ENCODE measurements around the gene RCBTB1.

RCBTB1 gene

GRCh38 chr13:49533011-49533410, 52.3 kb downstream of the RCBTB1 start:
- Histone ChIP-seq H3K9me3 (ENCODE audit: control insufficient read depth, insufficient read depth, low read depth, low read length) (no peaks in the 10 kb centered on the region), H3K4me1 (ENCODE audit: control insufficient read depth, insufficient read depth, low read length) (no peaks in the 10 kb centered on the region), H3K4me3 (ENCODE audit: low read depth, low read length) (no peak overlapping the region), H3K27ac (ENCODE audit: extremely low read depth, low read depth, low read length) (no peak overlapping the region), H3K36me3 (ENCODE audit: control insufficient read depth in 2 of 2, insufficient read depth in 1 of 2, low read length in 2 of 2) (peaks cover 0 to 23% of the 10 kb centered on the region in 2 experiments; a peak in 2 of 3 replicates)
- TF ChIP-seq ZBTB21 (tag by site-specific recombination; IDR thresholded peaks at IDR 0.05): no peak
- no peak for TF ChIP-seq ZBTB17 (tag by site-specific recombination; IDR thresholded peaks at IDR 0.05)
- no peak for TF ChIP-seq ZNF10 (tag by site-specific recombination; IDR thresholded peaks at IDR 0.05)
- TF ChIP-seq ZFP41 (tag by site-specific recombination; IDR thresholded peaks at IDR 0.05; ENCODE audit: borderline replicate concordance): no peak
- POLR2A ChIA-PET: no interaction called here
- CTCF ChIA-PET: no interaction called here

- no peaks in the 10 kb centered on the region for H3K4me1 ChIP-seq (ENCODE audit: control insufficient read depth, insufficient read depth, low read length)
- H3K9me3 ChIP-seq (ENCODE audit: control insufficient read depth, insufficient read depth, low read depth, low read length): no peaks in the 10 kb centered on the region
- ChIA-PET CTCF (interaction anchor here (0.6 kb wide), 1 partner anchor 1270 kb away, joined by 3 read pairs; no protein-coding TSS in a partner anchor), POLR2A (no interaction called here)
- no peak overlapping the region for H3K27ac ChIP-seq (ENCODE audit: extremely low read depth, low read depth, low read length)
- TF ChIP-seq ZNF571 (tag by site-specific recombination; IDR thresholded peaks at IDR 0.05): no peak
- no peak for TF ChIP-seq ZNF366 (tag by site-specific recombination; conservative IDR thresholded peaks at IDR 0.05)
- TF ChIP-seq ZNF792 (tag by site-specific recombination; IDR thresholded peaks at IDR 0.05): no peak
- TF ChIP-seq ZNF837 (tag by site-specific recombination; IDR thresholded peaks at IDR 0.05): no peak
- no peak for TF ChIP-seq ZNF654 (tag by site-specific recombination; IDR thresholded peaks at IDR 0.05; ENCODE audit: low read depth)
- no peak for TF ChIP-seq ZNF19 (tag by site-specific recombination; IDR thresholded peaks at IDR 0.05; ENCODE audit: low read depth)
- no peak for TF ChIP-seq ZNF175 (tag by site-specific recombination; IDR thresholded peaks at IDR 0.05)
- no peak for TF ChIP-seq GLI2 (tag by site-specific recombination; IDR thresholded peaks at IDR 0.05; ENCODE audit: borderline replicate concordance, low read depth)
- TF ChIP-seq ZNF521 (tag by site-specific recombination; IDR thresholded peaks at IDR 0.05): no peak
- no peak for TF ChIP-seq ZNF26 (tag by site-specific recombination; IDR thresholded peaks at IDR 0.05)
- no peak for TF ChIP-seq ZNF548 (tag by site-specific recombination; IDR thresholded peaks at IDR 0.05)
- no peak for TF ChIP-seq GLIS1 (tag by site-specific recombination; IDR thresholded peaks at IDR 0.05)
- no peak for TF ChIP-seq MEIS1 (CRISPR knock-in tag; IDR thresholded peaks at IDR 0.05; ENCODE audit: borderline replicate concordance)
- TF ChIP-seq ZNF16 (tag by site-specific recombination; IDR thresholded peaks at IDR 0.05; ENCODE audit: low read depth): no peak
- TF ChIP-seq ZNF2 (tag by site-specific recombination; IDR thresholded peaks at IDR 0.05): no peak
- no peak for TF ChIP-seq ZNF626 (tag by site-specific recombination; IDR thresholded peaks at IDR 0.05)
- no peak overlapping the region for H3K4me3 ChIP-seq (ENCODE audit: low read depth, low read length)
- H3K36me3 ChIP-seq (ENCODE audit: control insufficient read depth in 2 of 2, insufficient read depth in 1 of 2, low read length in 2 of 2): peaks cover 0 to 20% of the 10 kb centered on the region in 2 experiments; a peak in 1 of 3 replicates
Observed at GRCh38 chr13:49532593-49532992, 52.8 kb downstream of the RCBTB1 start.

- CTCF ChIA-PET: interaction anchor here (0.8 kb wide), 1 partner anchor 37 kb away, joined by 4 read pairs; no protein-coding TSS in a partner anchor
- no peak overlapping the region for H3K4me3 ChIP-seq (ENCODE audit: low read depth, low read length)
- no peaks in the 10 kb centered on the region for H3K4me1 ChIP-seq (ENCODE audit: control insufficient read depth, insufficient read depth, low read length)
- no peaks in the 10 kb centered on the region for H3K9me3 ChIP-seq (ENCODE audit: control insufficient read depth, insufficient read depth, low read depth, low read length)
- H3K27ac ChIP-seq (ENCODE audit: extremely low read depth, low read depth, low read length): no peak overlapping the region
- H3K36me3 ChIP-seq (ENCODE audit: control insufficient read depth in 2 of 2, insufficient read depth in 1 of 2, low read length in 2 of 2): peaks cover 0 to 20% of the 10 kb centered on the region in 2 experiments; a peak in 1 of 3 replicates
- TF ChIP-seq ZNF660 (tag by site-specific recombination; IDR thresholded peaks at IDR 0.05): no peak
- TF ChIP-seq PRDM1 (tag by site-specific recombination; IDR thresholded peaks at IDR 0.05): no peak
- no peak for TF ChIP-seq ZNF184 (tag by site-specific recombination; IDR thresholded peaks at IDR 0.05)
- TF ChIP-seq ZNF341 (tag by site-specific recombination; IDR thresholded peaks at IDR 0.05; ENCODE audit: low read depth): no peak
- no peak for TF ChIP-seq GLI2 (tag by site-specific recombination; IDR thresholded peaks at IDR 0.05; ENCODE audit: borderline replicate concordance, low read depth)
- TF ChIP-seq ZNF785 (tag by site-specific recombination; IDR thresholded peaks at IDR 0.05): no peak
- POLR2A ChIA-PET: no interaction called here
Observed at GRCh38 chr13:49530457-49530856, 54.9 kb downstream of the RCBTB1 start.

All from HEK293 (cell line).